GM21515 (cell line): ENCODE measurements around the gene ERC2.

Experiments used
- ATAC-seq: cut with Tn5 transposase; IDR thresholded peaks from one replicate; pipeline ENCODE4 v1.9.1; 2021; ENCODE audit not compliant: unreplicated experiment

The ERC2 gene

GRCh38 chr3:55545995-55546394 is 922.3 kb downstream of the ERC2 start:
- no peak for ATAC-seq

- ATAC-seq, result no peak
These were observed 924.0 kb downstream of the ERC2 start for GRCh38 chr3:55544219-55544618.

GRCh38 chr3:55543181-55543614 is 925.1 kb downstream of the ERC2 start:
- ATAC-seq, result no peak

- no peak for ATAC-seq
These were observed 926.8 kb downstream of the ERC2 start for GRCh38 chr3:55541456-55541855.

- ATAC-seq, result no peak
These were observed 927.3 kb downstream of the ERC2 start for GRCh38 chr3:55541016-55541415.

- ATAC-seq, result no peak
These were observed 927.7 kb downstream of the ERC2 start for GRCh38 chr3:55540579-55540978.

- ATAC-seq, result no peak
These were observed 930.1 kb downstream of the ERC2 start for GRCh38 chr3:55538158-55538557.

GRCh38 chr3:55537563-55537962 is 930.7 kb downstream of the ERC2 start:
- no peak for ATAC-seq

GRCh38 chr3:55537129-55537528 is 931.1 kb downstream of the ERC2 start:
- ATAC-seq, result no peak

- no peak for ATAC-seq
These were observed 933.4 kb downstream of the ERC2 start for GRCh38 chr3:55534876-55535275.

GRCh38 chr3:55532806-55533205 is 935.5 kb downstream of the ERC2 start:
- no peak for ATAC-seq

GRCh38 chr3:55531321-55531720 is 936.9 kb downstream of the ERC2 start:
- no peak for ATAC-seq

- ATAC-seq, result no peak
These were observed 940.9 kb downstream of the ERC2 start for GRCh38 chr3:55527361-55527760.

- ATAC-seq, result no peak
These were observed 941.8 kb downstream of the ERC2 start for GRCh38 chr3:55526332-55527030.

GRCh38 chr3:55525436-55525835 is 942.8 kb downstream of the ERC2 start:
- no peak for ATAC-seq

GRCh38 chr3:55524565-55525244 is 943.6 kb downstream of the ERC2 start:
- no peak for ATAC-seq

GRCh38 chr3:55523471-55523870 is 944.8 kb downstream of the ERC2 start:
- no peak for ATAC-seq

GRCh38 chr3:55521738-55522421 is 946.4 kb downstream of the ERC2 start:
- ATAC-seq, result no peak

- no peak for ATAC-seq
These were observed 947.1 kb downstream of the ERC2 start for GRCh38 chr3:55521064-55521737.

GRCh38 chr3:55519019-55519418 is 949.2 kb downstream of the ERC2 start:
- ATAC-seq, result no peak

- no peak for ATAC-seq
These were observed 949.8 kb downstream of the ERC2 start for GRCh38 chr3:55518451-55518850.
